Measurements from ENCODE around the gene ALG5.

Gene ALG5

GRCh38 chr13:36986462-36987240 lies 12.5 kb downstream of the ALG5 start:
- no peak overlapping the region for H3K27ac ChIP-seq (ENCODE audit: insufficient read depth, low read length, poor library complexity, severe bottlenecking)
- no peaks in the 10 kb centered on the region for H3K27me3 ChIP-seq (replicated peaks; ENCODE audit: control insufficient read depth, insufficient read depth, low read length, poor library complexity, severe bottlenecking)
- H3K36me3 ChIP-seq (ENCODE audit: control insufficient read depth, insufficient read depth, low read length), result peaks cover 64% of the 10 kb centered on the region
- H3K9me3 ChIP-seq (ENCODE audit: control insufficient read depth, low read length), result no peaks in the 10 kb centered on the region
- no peaks in the 10 kb centered on the region for H3K4me1 ChIP-seq (ENCODE audit: control insufficient read depth, insufficient read depth, low read length, poor library complexity, severe bottlenecking)
- no peak for DNase-seq
- H3K4me3 ChIP-seq (ENCODE audit: insufficient read depth, low read depth, low read length, poor library complexity, severe bottlenecking), result no peak overlapping the region

GRCh38 chr13:36981156-36981743 lies 17.9 kb downstream of the ALG5 start:
- Histone ChIP-seq H3K36me3 (ENCODE audit: control insufficient read depth, insufficient read depth, low read length) (peaks cover 35% of the 10 kb centered on the region), H3K27me3 (replicated peaks; ENCODE audit: control insufficient read depth, insufficient read depth, low read length, poor library complexity, severe bottlenecking) (no peaks in the 10 kb centered on the region), H3K9me3 (ENCODE audit: control insufficient read depth, low read length) (no peaks in the 10 kb centered on the region), H3K4me3 (ENCODE audit: insufficient read depth, low read depth, low read length, poor library complexity, severe bottlenecking) (no peak overlapping the region), H3K4me1 (ENCODE audit: control insufficient read depth, insufficient read depth, low read length, poor library complexity, severe bottlenecking) (no peaks in the 10 kb centered on the region), H3K27ac (ENCODE audit: insufficient read depth, low read length, poor library complexity, severe bottlenecking) (no peak overlapping the region)
- no peak for DNase-seq

- Histone ChIP-seq H3K27ac (ENCODE audit: insufficient read depth, low read length, poor library complexity, severe bottlenecking) (no peak overlapping the region), H3K4me1 (ENCODE audit: control insufficient read depth, insufficient read depth, low read length, poor library complexity, severe bottlenecking) (no peaks in the 10 kb centered on the region), H3K9me3 (ENCODE audit: control insufficient read depth, low read length) (no peaks in the 10 kb centered on the region), H3K36me3 (ENCODE audit: control insufficient read depth, insufficient read depth, low read length) (peaks cover 34% of the 10 kb centered on the region), H3K4me3 (ENCODE audit: insufficient read depth, low read depth, low read length, poor library complexity, severe bottlenecking) (no peak overlapping the region), H3K27me3 (replicated peaks; ENCODE audit: control insufficient read depth, insufficient read depth, low read length, poor library complexity, severe bottlenecking) (no peaks in the 10 kb centered on the region)
- no peak for DNase-seq
Observed at GRCh38 chr13:36979361-36980050, 19.6 kb downstream of the ALG5 start.

GRCh38 chr13:36975172-36975571 lies 24.0 kb downstream of the ALG5 start:
- Histone ChIP-seq H3K9me3 (ENCODE audit: control insufficient read depth, low read length) (no peaks in the 10 kb centered on the region), H3K4me3 (ENCODE audit: insufficient read depth, low read depth, low read length, poor library complexity, severe bottlenecking) (no peak overlapping the region), H3K36me3 (ENCODE audit: control insufficient read depth, insufficient read depth, low read length) (peaks cover 29% of the 10 kb centered on the region), H3K27me3 (replicated peaks; ENCODE audit: control insufficient read depth, insufficient read depth, low read length, poor library complexity, severe bottlenecking) (no peaks in the 10 kb centered on the region), H3K4me1 (ENCODE audit: control insufficient read depth, insufficient read depth, low read length, poor library complexity, severe bottlenecking) (no peaks in the 10 kb centered on the region), H3K27ac (ENCODE audit: insufficient read depth, low read length, poor library complexity, severe bottlenecking) (no peak overlapping the region)
- no peak for DNase-seq

GRCh38 chr13:36973621-36974295 lies 25.4 kb downstream of the ALG5 start:
- Histone ChIP-seq H3K27ac (ENCODE audit: insufficient read depth, low read length, poor library complexity, severe bottlenecking) (no peak overlapping the region), H3K4me1 (ENCODE audit: control insufficient read depth, insufficient read depth, low read length, poor library complexity, severe bottlenecking) (no peaks in the 10 kb centered on the region), H3K9me3 (ENCODE audit: control insufficient read depth, low read length) (no peaks in the 10 kb centered on the region), H3K36me3 (ENCODE audit: control insufficient read depth, insufficient read depth, low read length) (peaks cover 24% of the 10 kb centered on the region), H3K27me3 (replicated peaks; ENCODE audit: control insufficient read depth, insufficient read depth, low read length, poor library complexity, severe bottlenecking) (no peaks in the 10 kb centered on the region), H3K4me3 (ENCODE audit: insufficient read depth, low read depth, low read length, poor library complexity, severe bottlenecking) (no peak overlapping the region)
- no peak for DNase-seq

- Histone ChIP-seq H3K27ac (ENCODE audit: insufficient read depth, low read length, poor library complexity, severe bottlenecking) (no peak overlapping the region), H3K9me3 (ENCODE audit: control insufficient read depth, low read length) (no peaks in the 10 kb centered on the region), H3K4me1 (ENCODE audit: control insufficient read depth, insufficient read depth, low read length, poor library complexity, severe bottlenecking) (no peaks in the 10 kb centered on the region), H3K27me3 (replicated peaks; ENCODE audit: control insufficient read depth, insufficient read depth, low read length, poor library complexity, severe bottlenecking) (no peaks in the 10 kb centered on the region), H3K36me3 (ENCODE audit: control insufficient read depth, insufficient read depth, low read length) (peaks cover 29% of the 10 kb centered on the region), H3K4me3 (ENCODE audit: insufficient read depth, low read depth, low read length, poor library complexity, severe bottlenecking) (no peak overlapping the region)
- DNase-seq, result no peak
Observed at GRCh38 chr13:36973009-36973408, 26.1 kb downstream of the ALG5 start.

- Histone ChIP-seq H3K4me1 (ENCODE audit: control insufficient read depth, insufficient read depth, low read length, poor library complexity, severe bottlenecking) (no peaks in the 10 kb centered on the region), H3K36me3 (ENCODE audit: control insufficient read depth, insufficient read depth, low read length) (peaks cover 44% of the 10 kb centered on the region), H3K27ac (ENCODE audit: insufficient read depth, low read length, poor library complexity, severe bottlenecking) (no peak overlapping the region), H3K27me3 (replicated peaks; ENCODE audit: control insufficient read depth, insufficient read depth, low read length, poor library complexity, severe bottlenecking) (no peaks in the 10 kb centered on the region), H3K9me3 (ENCODE audit: control insufficient read depth, low read length) (no peaks in the 10 kb centered on the region), H3K4me3 (ENCODE audit: insufficient read depth, low read depth, low read length, poor library complexity, severe bottlenecking) (no peak overlapping the region)
- no peak for DNase-seq
Observed at GRCh38 chr13:36966404-36966803, 32.7 kb downstream of the ALG5 start.

- no peak for DNase-seq
- Histone ChIP-seq H3K4me3 (ENCODE audit: insufficient read depth, low read depth, low read length, poor library complexity, severe bottlenecking) (no peak overlapping the region), H3K9me3 (ENCODE audit: control insufficient read depth, low read length) (no peaks in the 10 kb centered on the region), H3K27me3 (replicated peaks; ENCODE audit: control insufficient read depth, insufficient read depth, low read length, poor library complexity, severe bottlenecking) (no peaks in the 10 kb centered on the region), H3K4me1 (ENCODE audit: control insufficient read depth, insufficient read depth, low read length, poor library complexity, severe bottlenecking) (no peaks in the 10 kb centered on the region), H3K36me3 (ENCODE audit: control insufficient read depth, insufficient read depth, low read length) (peaks cover 40% of the 10 kb centered on the region), H3K27ac (ENCODE audit: insufficient read depth, low read length, poor library complexity, severe bottlenecking) (no peak overlapping the region)
Observed at GRCh38 chr13:36965767-36966166, 33.4 kb downstream of the ALG5 start.

GRCh38 chr13:36959456-36960116 lies 39.6 kb downstream of the ALG5 start:
- DNase-seq, result no peak
- Histone ChIP-seq H3K9me3 (ENCODE audit: control insufficient read depth, low read length) (no peaks in the 10 kb centered on the region), H3K27me3 (replicated peaks; ENCODE audit: control insufficient read depth, insufficient read depth, low read length, poor library complexity, severe bottlenecking) (no peaks in the 10 kb centered on the region), H3K27ac (ENCODE audit: insufficient read depth, low read length, poor library complexity, severe bottlenecking) (no peak overlapping the region), H3K4me3 (ENCODE audit: insufficient read depth, low read depth, low read length, poor library complexity, severe bottlenecking) (no peak overlapping the region), H3K4me1 (ENCODE audit: control insufficient read depth, insufficient read depth, low read length, poor library complexity, severe bottlenecking) (no peaks in the 10 kb centered on the region), H3K36me3 (ENCODE audit: control insufficient read depth, insufficient read depth, low read length) (peaks cover 17% of the 10 kb centered on the region)

Data from effector memory CD4-positive, alpha-beta T cell (primary cell).